GM19452 (cell line): ENCODE measurements around the gene NCKAP1.
"Not testable (repeated sequence)": the region's sequence is repeated elsewhere in the genome, so short reads cannot be mapped to it uniquely, and the experiment has no call there.

Source experiments
- ATAC-seq: cut with Tn5 transposase; IDR thresholded peaks from one replicate; pipeline ENCODE4 v1.9.1; 2021; ENCODE audit not compliant: unreplicated experiment

Gene NCKAP1

DNA sequence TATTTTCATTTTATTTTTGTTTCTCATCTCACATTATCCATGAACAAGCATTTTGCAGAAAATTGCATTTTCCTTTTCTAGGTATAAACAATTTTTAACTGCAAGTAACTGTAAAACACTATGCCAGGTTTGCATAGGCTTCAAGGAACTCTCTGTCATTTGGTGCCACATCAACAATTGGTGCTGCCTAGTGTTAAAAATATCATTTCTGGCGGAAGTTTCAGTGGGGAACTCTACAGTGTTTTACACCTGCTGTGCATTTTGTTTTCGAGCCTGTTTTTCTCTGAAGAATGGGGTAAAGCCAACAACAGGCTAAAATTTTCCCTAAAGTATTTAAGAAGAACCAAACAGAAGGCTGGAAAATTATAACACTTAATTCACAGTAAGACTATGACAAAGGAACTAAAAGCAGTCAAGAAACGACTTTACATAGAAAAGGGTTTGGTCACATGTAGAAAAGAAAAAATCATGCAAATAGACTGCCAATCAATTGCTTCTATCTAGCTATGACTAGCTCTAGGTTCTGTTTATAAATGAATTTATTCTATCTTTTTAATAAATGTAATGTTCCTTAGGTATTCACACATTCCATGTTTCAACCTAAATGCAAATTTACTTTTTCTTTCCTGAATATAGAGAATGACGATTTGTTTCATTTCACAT, 150.4 kb downstream of the NCKAP1 start:
- no peak for ATAC-seq

DNA sequence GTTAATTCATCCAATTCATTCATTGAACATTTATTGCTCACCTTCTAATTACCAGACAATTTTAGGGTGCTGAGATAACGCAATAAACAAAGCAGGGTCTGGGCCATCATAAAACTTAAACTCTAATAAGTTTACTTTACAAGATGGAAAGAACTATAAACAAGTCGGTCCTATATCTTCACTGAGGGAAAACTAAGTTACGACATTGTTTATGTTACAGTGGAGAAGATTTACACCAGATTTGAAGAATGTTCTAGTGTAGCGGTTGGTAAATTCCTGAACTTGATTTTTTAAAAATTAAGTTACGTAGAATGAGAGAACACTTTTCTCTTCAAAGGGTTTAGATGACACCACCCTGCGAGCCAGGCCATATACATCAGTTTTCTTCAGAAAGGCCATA, 151.2 kb downstream of the NCKAP1 start:
- ATAC-seq, result no peak

DNA sequence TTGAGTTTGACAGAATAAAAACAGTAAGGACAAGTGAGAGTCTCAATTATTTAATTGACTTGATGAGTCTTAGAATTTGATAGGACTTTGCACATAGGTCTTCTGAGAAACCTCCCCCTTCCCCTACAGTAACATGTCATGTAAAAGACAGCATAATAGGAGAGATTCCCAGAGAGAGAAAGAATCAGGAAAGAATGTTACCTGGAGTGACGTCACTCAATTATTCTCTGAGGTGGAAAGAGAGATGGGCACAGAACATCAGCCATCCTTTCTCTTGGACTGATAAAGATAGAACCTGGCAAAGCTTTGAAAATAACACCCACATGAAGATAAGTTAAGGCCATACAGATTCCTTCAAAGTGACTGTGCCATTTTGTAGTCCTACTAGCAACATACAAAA, 152.5 kb downstream of the NCKAP1 start:
- ATAC-seq, result no peak

DNA sequence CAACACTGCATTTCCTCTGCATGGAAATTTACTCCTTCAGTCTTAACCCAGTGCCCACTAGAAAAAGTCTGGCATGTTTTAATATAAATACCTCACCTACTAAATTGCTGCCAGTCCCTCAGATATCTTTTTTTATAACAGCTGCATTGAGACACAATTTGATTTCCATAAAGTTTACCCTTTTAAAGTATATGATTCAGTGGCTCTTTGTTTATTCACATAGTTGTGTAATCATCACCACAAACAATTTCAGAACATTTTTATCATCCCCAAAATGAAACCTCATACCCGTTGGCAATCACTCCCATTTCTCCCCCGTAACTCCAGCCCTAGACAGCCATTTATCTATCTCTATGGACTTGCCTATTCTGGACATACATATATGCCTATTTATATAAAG, 154.8 kb downstream of the NCKAP1 start:
- no peak for ATAC-seq

DNA sequence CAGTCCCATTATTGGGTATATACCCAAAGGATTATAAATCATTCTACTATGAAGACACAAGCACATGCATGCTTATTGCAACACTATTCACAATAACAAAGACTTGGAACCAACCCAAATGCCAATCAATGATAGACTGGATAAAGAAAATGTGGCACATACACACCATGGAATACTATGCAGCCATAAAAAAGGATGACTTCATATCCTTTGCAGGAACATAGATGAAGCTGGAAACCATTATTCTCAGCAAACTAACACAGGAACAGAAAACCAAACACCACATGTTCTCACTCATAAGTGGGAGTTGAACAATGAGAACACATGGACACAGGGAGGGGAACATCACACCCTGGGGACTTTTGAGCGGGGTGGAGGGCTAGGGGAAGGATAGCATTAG, 158.2 kb downstream of the NCKAP1 start:
- not testable (repeated sequence) for ATAC-seq

DNA sequence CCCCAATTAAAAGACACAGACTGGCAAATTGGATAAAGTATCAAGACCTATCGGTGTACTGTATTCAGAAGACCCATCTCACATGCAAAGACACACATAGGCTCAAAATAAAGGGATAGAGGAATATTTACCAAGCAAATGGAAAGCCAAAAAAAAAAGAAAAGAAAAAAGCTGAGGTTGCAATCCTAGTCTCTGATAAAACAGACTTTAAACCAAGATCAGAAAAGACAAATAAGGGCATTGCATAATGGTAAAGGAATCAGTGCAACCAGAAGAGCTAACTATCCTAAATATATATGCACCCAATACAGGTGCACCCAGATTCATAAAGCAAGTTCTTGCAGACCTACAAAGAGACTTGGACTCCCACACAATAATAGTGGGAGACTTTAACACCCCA, 161.6 kb downstream of the NCKAP1 start:
- not testable (repeated sequence) for ATAC-seq

DNA sequence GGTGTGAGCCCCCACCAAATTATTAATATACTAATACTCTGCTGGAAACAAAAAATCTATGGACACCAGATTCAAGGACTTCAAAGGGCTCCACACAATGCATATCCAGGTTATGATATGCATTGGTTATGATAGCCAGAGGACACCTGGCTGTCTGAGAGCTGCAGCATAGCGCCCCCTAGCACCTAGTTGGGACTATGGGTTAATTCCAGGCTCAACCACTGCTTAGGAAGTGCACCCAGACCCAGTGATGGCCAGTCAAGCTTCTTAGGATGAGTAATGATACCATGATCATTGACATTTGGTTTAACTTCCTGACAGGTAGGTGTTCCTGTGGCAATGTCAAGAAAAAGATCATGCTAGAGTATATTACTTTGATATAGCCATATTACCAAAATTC, 168.0 kb downstream of the NCKAP1 start:
- no peak for ATAC-seq

DNA sequence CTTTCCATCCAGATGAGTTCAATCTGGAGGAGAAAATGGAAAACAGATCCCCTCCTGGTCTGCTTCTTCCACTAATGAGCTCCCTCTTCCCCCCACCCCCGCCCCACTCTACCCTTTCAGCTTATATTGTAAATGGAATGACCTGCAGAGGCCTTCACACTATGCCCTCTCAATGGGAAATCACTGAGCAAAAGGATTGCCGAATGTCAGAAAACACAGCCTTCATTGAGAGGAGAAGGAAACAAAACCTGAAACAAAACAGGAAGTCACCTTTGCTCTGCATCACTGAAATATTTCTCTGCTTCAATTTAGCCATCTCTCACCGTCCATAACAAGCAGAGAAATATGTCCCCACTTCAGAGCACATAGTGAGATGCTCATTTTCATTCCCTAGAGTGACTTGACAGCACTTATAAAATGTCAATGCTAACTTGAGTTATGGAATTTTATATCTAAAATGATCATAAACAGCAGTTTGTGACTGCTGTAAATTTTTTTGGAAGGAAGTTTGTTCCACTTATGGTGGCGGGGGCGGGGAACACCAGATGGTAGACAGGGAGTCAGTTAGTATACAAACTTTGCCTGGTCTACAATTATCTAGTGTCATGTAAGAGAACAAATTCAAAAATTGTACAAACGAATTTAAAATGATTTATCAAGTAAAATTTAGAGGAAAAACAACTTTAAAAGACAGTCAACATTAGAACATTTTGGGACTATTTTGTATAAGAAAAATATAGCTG, 170.0 kb downstream of the NCKAP1 start:
- ATAC-seq, result no peak

DNA sequence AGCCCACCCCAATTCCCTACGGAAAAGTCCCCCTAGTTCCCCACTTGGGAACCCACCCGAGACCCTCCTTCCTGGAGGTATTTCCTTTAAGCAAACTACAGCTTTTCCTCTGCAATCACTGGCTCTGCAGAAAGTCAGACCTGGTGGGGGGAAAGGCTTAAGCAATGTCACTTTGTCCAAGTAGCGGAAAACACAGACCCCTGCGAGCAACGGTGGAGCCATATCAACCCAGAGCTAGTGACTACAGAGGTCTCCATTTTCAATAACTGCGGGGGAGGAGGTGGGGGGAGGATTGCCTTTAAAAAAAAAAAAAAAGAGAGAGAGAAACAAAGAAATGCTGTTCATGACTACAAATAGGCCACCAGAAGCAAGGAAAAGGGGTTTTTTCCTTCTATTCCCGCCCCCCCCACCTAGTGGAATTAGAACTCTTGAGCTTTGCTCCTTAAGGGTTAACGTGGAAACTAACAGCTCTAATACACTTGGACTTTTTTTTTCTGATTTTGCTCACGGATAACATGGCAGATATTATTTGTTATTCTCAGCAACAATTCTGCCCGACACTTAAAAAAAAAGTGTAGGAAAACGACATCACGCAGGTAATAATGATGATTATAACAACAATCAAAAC, 170.7 kb downstream of the NCKAP1 start:
- no peak for ATAC-seq

DNA sequence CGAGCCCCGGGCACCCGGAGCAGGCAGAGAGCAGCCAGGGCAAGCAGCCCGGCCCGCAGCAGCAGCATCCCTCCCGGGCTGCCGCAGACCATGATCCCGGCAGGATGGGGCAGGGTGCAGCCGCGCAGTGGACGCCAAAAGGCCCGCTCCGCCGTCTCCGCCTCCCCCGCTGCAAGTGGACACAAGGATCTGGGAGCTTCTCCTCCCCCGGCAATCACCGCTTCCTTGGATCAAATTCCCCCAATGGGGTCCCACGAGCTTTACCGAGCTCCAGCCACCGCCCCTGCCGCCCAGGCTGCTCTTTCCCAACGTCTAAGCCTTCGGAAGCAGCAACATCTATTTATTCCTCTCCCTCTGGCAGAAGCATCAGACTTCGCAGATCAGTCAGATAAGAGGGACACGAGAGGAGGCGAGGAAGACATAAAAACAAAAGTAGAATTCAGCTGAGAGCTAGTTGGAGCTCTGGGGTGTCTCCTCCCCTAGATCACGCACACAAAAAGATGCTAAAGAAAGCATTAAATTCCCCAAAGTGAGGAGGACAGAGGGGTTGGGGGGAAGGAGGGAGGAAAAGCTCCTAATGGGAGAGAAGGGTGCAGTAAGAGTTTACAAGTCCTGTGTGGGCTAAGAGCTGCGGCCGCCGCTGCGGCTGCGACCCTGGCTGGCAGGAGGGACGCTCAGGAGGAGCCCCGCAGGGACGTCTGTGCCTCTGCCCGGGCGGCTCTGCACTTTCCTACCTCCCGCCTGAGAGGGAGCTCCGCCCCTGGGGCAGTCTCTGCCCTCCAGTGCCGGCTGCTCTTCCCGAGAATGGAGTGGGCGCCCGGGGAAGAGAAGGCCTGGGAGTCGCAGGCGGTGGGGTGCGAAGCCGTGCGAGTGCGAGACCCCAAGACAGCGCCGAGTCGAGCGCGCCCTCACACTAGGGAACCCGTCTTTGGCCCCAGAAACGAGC, 171.5 kb downstream of the NCKAP1 start, which contains the start of gene FRZB:
TSS of gene FRZB (minus strand) at position 177 of the 946 bp plus-strand sequence. CDS start at position 92, 85 bp downstream.
- ATAC-seq, result no peak

DNA sequence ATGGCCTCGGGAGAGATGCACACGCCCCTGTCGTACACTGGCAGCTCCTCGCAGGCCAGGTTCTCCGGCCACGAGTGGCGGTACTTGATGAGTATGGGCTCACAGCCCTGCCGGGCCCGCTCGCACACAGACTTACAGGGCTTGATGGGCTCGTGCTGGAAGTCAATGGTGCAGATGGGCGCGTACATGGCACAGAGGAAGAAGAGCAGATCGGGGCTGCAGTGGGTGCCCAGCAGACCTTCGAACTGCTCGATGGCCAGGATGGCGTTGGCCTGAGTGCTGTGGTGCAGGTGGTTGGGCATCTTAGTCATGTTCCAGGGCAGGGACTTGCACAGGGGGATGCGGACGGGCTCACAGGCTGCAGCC, 172.2 kb downstream of the NCKAP1 start:
- no peak for ATAC-seq

DNA sequence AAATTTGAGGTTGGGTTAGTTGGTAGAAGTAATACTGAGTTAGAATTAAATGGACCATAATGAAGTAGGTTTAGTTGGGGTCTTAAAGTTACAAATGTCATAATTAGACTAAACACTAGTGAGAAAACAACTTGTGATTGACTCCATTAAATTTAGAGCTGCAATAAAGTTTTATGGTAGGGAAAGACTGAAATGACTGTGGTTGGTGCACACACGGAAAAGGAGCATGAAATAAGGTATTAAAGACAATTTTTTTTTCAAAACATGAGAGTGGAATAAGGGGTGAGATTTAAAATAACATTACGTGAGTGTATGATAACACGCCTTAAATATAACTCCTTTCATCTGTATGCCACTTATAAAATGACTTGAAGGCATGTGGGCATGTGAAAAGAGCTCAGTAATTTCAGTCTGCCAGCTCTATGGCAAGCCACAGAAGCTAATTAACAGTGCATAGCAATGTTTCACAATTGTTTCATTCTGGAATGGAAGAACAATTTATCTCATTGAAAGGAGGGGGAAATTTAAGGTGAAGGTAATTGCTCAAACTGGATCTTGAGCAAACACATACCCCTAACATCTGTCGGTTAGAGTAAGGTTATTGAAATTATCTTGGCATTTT, 173.2 kb downstream of the NCKAP1 start:
- no peak for ATAC-seq

DNA sequence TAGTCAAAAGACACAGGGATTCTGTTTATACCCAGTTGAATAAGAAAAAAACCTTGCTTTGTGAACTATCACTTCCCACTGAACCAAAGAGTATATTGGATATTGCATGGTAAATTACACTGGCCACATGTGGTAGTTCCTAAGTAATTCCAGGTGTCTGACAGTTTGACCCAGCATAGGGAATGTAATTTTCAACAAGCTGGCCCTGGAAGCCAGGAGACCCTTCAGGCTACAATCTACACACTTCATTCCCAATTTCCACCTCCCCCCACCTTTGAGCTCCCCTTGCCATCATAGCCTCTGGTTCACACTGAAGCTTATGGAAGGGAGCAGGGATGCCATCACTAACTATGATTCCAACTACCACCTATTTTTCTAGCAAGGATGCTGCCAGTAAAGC, 174.6 kb downstream of the NCKAP1 start:
- ATAC-seq, result no peak

DNA sequence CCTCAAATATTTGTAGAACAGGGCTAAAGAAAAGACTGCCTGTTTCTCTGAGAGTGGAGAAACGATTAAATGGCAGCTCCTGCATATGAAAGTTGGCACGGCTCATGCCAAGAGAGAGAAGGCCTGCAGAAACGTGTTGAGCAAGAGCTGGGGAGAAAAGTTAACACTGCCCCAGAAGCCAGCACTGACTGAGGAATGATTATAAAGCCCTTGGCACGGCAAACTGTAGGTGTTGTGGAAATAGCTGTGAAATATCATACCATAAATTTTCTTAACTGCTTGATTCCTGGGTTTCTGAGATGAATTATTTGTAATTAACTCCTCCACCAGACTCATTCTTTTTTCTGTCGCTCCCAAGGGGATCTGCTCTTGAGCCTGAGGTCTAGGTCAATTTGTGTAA, 176.2 kb downstream of the NCKAP1 start:
- no peak for ATAC-seq

DNA sequence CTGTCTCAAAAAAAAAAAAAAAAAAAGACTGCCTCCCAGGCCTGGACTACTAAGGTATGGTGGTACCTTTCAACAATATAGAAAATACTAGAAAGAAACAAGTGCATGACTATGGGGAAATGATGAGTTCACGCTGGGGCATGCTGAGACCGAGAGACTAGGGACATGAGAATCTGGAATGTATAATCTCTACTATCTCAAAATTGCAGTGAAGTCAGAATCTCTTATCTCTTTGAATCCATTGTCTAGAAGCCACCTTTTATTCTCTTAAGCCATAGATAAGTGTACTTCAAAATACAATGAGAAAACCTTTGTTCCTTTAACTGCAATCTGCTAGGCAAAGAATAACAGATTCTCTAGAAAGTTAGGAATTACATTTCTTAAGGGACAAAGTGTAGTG, 177.4 kb downstream of the NCKAP1 start:
- ATAC-seq, result no peak
